ENCODE measurements around the gene XPR1.

- TF ChIP-seq CTCF (conservative IDR thresholded peaks at IDR 0.05), result no peak
- TF ChIP-seq EZH2 (IDR thresholded peaks at IDR 0.05; ENCODE audit: low read depth), result no peak
Measured at GRCh38 chr1:180937012-180937372, 305.2 kb downstream of the XPR1 start.

Measured in PC-9 (cell line).